ENCODE data around the gene KCNK5. TPM values are rescaled to one million over a fixed set of nuclear protein-coding genes. Genes with fewer than 3 reads are reported as not detected.
A peak's percentile ranks its signal among the peaks of the same experiment; 100 is the strongest.

Gene KCNK5
- total RNA-seq, 1 donor from 2014 or later: 10.1 TPM

DNA sequence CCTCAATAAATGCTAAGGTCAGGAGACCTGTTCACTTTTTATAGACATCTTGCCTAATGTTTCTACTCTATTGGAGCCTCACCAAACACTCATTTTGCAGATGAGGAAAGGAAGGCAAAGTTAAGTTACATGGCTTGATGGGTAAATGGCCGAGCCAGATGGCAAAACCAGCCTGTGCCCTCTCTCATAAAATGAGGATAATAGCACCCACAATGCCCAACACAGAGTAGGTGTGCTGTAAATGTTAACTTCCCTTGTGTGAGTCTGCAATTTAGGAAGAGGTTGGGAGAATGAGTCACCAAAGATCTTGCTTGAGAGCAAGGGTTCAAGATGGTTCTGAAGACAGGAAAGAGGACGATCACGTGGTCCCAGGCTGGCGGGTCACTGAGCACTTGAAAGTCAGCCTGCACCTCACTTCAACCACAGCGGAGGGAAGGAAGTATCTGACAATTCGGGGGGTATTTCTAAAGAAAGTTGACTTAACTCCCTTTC is 3.3 kb downstream of the KCNK5 start:
- peaks cover 26% of the 10 kb centered on the region for H3K27me3 Mint-ChIP-seq
- H3K4me3 Mint-ChIP-seq: peak overlapping the region; percentile 53
- DNase-seq (ENCODE audit: extremely low spot score, unreplicated experiment): no peak
- peaks cover 42% of the 10 kb centered on the region for H3K4me1 Mint-ChIP-seq (ENCODE audit: unreplicated experiment)
- H3K36me3 Mint-ChIP-seq: peaks cover 4% of the 10 kb centered on the region
- H3K27ac Mint-ChIP-seq: no peak overlapping the region
- TF ChIP-seq CTCF (conservative IDR thresholded peaks at IDR 0.05): no peak
- H3K9me3 Mint-ChIP-seq: no peaks in the 10 kb centered on the region

- peaks cover 26% of the 10 kb centered on the region for H3K27me3 Mint-ChIP-seq
- no peaks in the 10 kb centered on the region for H3K9me3 Mint-ChIP-seq
- no peak for DNase-seq (ENCODE audit: extremely low spot score, unreplicated experiment)
- H3K4me1 Mint-ChIP-seq (ENCODE audit: unreplicated experiment): peaks cover 42% of the 10 kb centered on the region
- TF ChIP-seq CTCF (conservative IDR thresholded peaks at IDR 0.05): no peak
- H3K27ac Mint-ChIP-seq: no peak overlapping the region
- H3K4me3 Mint-ChIP-seq: peak overlapping the region; percentile 53
- H3K36me3 Mint-ChIP-seq: peaks cover 4% of the 10 kb centered on the region
Observed at GRCh38 chr6:39225543-39225942, 3.7 kb downstream of the KCNK5 start.

DNA sequence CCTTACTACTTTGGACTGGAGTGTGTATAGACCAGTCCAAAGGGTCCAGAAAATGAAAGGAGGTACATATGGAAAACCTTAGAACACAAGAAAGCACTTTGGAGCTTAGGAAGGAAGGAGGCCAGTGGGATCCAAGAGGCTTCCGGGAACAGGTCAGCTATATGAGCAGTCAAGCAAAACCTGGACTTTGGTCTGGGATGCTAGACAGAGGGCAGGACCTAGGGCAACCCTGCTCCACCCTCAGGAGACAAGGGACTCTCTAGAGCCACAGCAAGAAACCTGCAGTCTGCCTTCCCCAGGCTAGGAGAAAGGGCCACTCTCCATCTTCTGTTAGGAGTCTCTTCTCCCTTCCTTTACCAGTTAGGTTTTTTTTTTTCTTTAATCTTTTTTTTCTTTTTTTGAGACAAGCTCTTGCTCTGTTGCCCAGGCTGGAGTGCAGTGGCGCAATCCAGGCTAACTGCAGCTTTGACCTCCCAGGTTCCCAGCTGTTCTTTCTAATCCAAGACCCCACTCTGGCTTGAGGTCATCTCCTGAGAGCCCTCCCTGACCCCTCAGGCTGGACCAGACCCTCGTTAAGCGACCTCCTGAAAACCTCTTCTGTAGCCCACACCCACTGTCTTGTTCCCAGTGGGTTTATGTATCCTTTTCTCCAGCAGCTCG is 4.6 kb downstream of the KCNK5 start:
- peaks cover 4% of the 10 kb centered on the region for H3K36me3 Mint-ChIP-seq
- H3K27me3 Mint-ChIP-seq: peaks cover 24% of the 10 kb centered on the region
- H3K27ac Mint-ChIP-seq: no peak overlapping the region
- H3K4me1 Mint-ChIP-seq (ENCODE audit: unreplicated experiment): peaks cover 44% of the 10 kb centered on the region
- H3K9me3 Mint-ChIP-seq: no peaks in the 10 kb centered on the region
- H3K4me3 Mint-ChIP-seq: peak overlapping the region; percentile 40
- DNase-seq (ENCODE audit: extremely low spot score, unreplicated experiment): no peak
- no peak for TF ChIP-seq CTCF (conservative IDR thresholded peaks at IDR 0.05)

- H3K4me1 Mint-ChIP-seq (ENCODE audit: unreplicated experiment): peaks cover 46% of the 10 kb centered on the region
- peak overlapping the region; percentile 18 for H3K4me3 Mint-ChIP-seq
- no peak for TF ChIP-seq CTCF (conservative IDR thresholded peaks at IDR 0.05)
- H3K9me3 Mint-ChIP-seq: no peaks in the 10 kb centered on the region
- peaks cover 4% of the 10 kb centered on the region for H3K36me3 Mint-ChIP-seq
- no peak for DNase-seq (ENCODE audit: extremely low spot score, unreplicated experiment)
- no peak overlapping the region for H3K27ac Mint-ChIP-seq
- H3K27me3 Mint-ChIP-seq: peaks cover 23% of the 10 kb centered on the region
Observed at GRCh38 chr6:39224011-39224410, 5.3 kb downstream of the KCNK5 start.

GRCh38 chr6:39223555-39223954 is 5.7 kb downstream of the KCNK5 start:
- Mint-ChIP-seq H3K4me1 (ENCODE audit: unreplicated experiment) (peaks cover 50% of the 10 kb centered on the region), H3K36me3 (peaks cover 4% of the 10 kb centered on the region), H3K9me3 (no peaks in the 10 kb centered on the region), H3K4me3 (no peak overlapping the region), H3K27me3 (peaks cover 20% of the 10 kb centered on the region), H3K27ac (no peak overlapping the region)
- no peak for DNase-seq (ENCODE audit: extremely low spot score, unreplicated experiment)
- no peak for TF ChIP-seq CTCF (conservative IDR thresholded peaks at IDR 0.05)
